GM21381 (cell line): ENCODE data around the gene S100A13.
"Not testable (repeated sequence)": the region's sequence is repeated elsewhere in the genome, so short reads cannot be mapped to it uniquely, and the experiment has no call there.

Experiments
- ATAC-seq: cut with Tn5 transposase; IDR thresholded peaks from one replicate; pipeline ENCODE4 v1.9.1; 2021; ENCODE audit warnings: mild to moderate bottlenecking, moderate library complexity; ENCODE audit not compliant: unreplicated experiment

The S100A13 gene

DNA sequence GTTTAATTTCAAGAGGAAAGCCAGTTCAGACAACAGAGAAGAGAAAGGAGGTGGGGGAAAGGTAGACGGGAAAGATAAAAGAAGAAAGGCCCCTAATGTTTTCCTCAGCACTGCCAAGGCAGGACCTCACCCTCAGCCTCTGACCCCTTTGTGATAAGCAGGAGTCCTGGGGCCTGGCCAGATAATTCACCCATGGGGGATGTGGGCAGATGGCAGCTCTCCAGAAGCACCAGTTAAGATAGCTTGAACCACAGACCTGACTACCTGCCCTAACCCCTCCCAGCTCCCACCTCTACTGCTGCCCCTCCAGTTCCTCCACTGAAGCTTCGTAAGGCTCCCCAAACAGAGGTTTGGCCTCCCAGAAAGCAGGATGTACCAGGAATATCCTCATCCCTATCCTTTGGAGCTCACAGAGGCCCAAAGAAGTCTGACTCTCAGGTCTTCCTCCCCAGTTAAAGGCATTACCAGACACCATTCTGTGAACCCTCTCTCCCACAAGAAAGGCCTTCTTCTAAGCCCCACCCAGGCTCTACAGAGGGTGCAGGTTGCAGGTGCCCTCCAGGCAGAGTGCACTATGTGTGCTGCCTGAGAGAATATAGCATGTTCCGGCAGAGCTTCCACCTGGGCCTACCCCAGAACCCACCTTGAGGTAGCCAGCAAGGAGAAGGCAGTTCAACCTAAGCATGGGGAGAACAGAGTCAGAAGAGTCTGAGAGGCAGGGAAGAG lies 22.0 kb upstream of the S100A13 start:
- ATAC-seq, result no peak

DNA sequence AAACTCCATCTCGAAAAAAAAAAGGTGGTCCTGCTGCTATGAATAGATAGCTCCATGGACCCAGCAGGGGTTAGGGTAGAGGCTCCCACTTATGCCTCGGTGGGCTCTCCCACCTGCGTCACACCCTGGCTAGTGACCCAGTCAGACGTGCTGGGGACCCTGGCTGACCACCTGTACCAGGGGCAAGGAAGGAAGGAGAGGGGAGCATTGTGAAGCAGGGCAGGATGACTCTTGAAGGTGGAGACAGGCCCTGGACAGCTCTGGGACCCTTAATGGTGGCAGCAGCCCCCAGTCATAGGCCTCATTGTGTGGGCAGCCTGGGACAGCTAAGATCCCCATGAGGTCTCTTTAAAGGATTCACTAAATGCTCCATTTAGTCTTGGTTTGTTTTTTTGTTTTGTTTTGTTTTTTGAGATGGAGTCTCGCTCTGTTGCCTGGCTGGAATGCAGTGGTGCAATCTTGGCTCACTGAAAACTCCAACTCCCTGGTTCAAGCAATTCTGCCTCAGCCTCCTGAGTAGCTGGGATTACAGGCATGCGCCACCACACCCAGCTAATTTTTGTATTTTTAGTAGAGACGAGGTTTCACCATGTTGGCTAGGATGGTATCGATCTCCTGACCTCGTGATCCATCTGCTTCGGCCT lies 20.8 kb upstream of the S100A13 start:
- ATAC-seq, result no peak

DNA sequence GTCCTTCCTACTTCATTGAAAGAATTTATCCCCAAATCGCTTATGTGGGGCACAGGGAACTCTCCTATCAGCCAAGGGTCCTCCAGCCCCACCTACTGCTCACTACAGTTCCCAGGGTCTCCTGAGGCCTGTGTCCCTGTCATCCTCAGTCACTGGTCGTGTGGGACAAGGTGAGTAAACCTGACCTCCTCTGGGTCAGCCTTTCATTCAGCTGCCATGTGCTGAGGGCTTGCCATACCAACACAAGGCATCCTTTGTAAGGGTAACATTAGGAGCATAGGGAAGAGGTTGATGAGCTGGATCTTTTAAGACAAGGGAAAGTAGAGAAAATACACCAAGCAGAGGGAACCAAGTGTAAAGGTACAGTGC lies 20.0 kb upstream of the S100A13 start:
- ATAC-seq, result no peak

DNA sequence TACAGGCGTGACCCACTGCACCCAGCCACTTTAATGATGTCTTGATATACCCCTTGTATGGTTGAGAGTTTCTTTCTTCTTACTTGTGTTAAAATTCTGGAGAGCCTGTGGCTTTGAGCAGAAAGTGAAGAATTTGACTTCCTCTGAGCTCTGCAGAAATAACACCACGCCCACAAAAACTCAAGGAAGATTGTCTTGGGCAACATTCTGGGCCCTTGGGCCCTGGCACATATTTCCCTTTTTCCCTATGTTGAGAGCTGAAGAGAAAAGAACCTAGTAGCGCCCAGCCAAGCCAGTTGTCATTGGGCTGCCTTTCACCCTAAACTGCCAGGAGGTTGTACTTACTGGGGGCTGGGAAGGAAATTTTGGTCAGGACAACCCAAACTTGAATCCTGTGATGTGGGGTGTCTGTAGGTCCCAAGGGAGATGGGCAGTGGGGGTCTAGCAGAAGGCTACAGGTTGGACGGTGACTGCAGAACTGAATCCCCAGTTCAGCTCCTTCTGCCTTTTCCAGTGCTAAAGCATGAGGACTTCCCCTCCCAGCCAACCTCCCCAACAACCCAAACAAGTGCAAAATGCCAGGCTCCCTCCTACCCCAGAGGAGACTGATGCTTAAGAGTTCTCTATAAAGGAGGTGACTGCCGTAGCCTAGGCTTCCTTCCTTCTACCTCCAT lies 19.5 kb upstream of the S100A13 start:
- ATAC-seq, result no peak

DNA sequence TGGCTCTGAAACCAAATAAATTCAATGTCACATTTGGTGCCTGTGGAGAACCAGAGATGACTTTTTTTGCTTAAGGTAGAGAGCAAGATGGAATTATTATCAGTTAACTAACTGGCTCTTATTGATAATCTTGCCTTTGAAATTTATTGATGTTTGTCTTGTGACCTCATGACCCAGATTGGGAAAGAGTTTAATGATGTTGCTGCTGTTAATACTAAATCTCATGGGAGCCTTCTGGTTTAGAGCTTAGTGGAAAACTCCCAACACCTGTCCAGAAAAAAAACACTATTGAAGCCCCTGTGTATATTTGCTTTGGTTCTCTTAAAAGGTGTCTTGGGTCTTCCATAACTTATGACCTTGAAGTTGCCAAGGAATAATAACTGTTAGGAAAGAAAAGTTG lies 16.5 kb upstream of the S100A13 start:
- ATAC-seq, result no peak

DNA sequence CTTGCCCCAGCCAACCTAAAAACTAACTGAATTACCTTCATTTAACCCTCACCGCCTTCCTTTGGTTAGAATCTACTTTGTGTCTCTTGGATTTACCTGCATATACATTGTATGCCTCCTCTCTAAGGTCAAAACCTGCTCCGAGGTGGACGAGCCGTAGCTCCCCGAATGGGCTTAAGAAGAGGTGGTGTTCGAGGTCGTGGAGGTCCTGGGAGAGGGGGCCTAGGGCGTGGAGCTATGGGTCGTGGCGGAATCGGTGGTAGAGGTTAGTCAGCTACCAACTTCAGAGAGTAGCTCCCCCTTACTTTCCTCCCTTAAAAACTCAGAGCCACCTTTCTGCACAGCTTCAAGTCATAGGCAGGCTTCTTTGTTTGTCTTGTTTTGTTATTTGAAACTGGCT lies 15.8 kb upstream of the S100A13 start:
- no peak for ATAC-seq

DNA sequence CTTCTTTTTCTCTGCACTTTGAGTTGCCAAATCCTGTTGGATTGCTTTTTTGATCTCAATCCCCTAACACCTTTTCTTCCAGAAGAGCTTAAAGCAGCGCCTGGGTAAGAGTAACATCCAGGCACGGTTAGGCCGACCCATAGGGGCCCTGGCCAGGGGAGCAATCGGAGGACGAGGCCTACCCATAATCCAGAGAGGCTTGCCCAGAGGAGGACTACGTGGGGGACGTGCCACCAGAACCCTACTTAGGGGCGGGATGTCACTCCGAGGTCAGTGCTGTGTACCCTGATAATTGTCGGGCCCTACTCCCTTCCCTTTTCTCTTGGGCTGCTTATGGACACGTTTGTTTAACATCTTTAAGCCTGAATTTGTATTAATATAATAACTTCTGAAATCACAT lies 14.9 kb upstream of the S100A13 start:
- ATAC-seq, result no peak

DNA sequence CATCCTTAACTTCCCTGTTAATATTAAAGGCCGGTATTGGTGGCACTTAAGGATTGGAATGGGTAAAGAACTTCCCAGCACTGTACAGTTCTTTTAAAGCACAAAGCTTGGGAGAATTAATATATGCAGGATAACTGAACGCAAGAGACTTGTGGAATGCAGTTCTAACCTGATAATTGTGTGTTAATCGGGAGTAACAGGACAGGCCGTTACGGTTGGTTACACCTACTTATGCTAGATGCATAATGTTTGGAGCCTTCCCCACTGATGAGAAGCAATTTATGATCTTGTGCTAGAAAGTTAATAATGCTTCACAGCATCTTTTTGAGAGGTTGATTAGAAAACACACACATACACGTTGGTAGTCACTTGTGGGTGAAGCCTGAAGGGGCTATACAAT lies 13.6 kb upstream of the S100A13 start:
- no peak for ATAC-seq

DNA sequence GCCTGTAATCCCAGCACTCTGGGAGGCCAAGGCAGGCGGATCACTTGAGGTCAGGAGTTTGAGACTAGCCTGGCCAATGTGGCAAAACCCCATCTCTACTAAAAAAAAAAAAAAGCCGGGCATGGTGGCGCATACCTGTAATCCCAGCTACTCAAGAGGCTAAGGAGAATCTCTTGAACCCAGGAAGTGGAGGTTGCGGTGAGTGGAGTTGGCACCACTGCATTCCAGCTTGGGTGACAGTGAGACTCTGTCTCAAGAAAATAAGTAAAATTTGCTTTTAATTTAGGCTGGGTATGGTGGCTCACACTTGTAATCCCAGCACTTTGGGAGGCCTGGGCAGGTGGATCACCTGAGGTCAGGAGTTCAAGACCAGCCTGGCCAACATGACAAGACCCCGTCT lies 12.9 kb upstream of the S100A13 start:
- ATAC-seq, result not testable (repeated sequence)

DNA sequence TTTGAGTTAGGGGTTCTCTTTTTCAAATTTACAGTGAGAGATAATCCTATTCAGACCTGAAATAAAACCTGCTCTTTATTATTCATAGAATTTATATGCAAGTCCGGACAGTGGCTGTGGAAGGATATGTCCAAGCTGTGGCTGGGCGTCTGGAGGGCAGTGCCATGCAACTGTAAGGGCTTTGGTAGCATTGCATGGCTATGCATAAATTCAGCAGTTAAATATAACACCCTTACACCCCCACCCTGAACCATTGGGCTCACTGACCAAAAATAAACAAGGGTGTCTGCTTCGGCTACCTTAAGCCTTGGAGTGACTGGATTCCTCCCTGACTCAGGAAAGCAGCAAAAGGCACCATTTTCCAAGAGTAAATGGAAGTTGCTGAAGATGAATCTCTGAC lies 12.0 kb upstream of the S100A13 start:
- no peak for ATAC-seq

DNA sequence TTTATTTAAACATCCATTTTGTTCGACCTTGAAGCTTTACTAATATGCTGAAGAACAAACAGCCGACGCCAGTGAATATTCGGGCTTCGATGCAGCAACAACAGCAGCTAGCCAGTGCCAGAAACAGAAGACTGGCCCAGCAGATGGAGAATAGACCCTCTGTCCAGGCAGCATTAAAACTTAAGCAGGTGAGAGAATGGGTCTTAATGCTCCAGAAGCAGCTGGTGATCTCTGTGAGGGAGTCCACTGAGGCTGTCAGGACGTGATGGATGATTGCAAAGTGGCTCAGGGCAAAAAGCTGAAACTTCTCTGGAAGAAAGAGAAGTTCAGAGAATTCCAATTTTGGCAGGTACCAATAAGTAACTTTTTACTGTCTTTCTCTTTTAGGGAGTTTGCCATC lies 11.0 kb upstream of the S100A13 start:
- no peak for ATAC-seq

DNA sequence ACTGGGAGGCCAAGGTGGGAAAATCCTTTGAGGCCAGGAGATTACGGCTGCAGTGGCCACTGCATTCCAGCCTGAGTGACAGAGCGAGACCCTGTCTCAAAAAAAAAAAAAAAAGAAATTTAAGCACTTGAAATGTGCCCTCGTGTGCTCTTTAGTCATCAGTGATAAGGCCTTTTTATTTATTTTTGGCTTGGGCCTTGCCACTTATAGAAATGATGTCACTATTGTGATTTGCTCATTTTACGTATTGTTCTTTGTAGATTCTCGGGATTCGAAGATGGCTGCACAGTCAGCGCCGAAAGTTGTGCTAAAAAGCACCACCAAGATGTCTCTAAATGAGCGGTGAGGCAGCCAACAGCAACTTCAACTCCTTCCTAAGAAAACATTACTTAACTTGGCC lies 9.0 kb upstream of the S100A13 start:
- no peak for ATAC-seq

DNA sequence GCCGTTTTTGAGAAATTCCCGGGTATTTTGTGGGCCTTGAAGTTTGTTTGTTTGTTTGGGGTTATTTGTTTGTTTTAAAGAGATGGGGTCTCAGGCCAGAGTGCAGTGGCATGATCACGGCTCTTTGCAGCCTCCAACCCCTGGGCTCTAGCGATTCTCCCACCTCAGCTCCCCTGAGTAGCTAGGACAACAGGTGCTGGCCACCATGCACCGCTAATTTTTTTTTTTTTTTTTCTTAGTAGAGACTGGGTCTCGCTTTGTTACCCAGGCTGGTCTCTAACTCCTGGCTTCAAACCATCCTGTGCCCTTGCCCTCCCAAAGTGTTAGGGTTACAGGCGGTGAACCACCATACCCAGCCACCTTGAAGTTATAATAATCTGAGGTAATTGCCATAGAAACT lies 8.6 kb upstream of the S100A13 start:
- ATAC-seq, result no peak

DNA sequence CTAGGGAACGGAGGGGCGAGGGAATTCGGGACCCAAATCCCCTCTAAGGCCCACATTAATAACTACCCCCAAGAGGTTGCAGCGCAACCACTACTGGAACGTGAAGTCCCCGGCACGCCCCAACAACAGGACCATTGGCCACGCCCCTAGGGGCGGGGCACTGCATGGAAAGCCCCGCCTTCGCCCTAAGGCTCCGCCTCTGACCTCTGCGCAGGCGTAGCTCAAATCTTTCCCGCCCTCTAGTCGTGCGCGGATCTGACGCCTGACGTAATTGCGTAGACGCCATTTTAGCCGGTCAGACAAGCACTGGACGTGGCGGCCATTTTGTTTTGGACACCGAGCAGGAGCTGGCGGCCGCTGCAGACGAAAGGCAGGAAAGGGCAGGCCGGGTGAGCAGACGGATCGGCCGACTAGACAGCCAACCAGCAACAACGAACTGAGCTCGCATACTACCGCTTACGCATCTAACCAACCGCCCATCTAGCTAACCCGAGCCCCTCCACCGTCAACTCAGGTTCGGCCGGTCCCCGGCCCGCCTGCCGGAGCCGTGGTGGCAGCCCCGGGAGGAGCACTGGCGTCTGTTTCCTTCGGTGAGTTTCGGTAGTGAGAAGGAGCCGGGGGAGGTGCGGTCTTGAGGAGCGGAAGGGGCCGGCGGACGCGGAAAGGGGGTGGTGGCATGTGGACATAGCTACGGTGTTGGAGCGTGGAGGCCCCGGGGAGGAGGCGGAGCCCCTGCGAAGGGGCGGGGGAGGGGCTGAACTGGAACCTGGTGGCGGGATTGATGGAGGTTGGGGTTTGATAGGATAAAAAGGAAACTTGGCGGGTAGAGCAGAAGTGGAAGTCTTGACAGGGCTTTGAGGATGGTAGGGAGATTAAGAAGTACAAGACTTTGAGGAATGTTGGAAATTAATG lies 6.7 kb upstream of the S100A13 start, which contains the start of gene CHTOP:
Gene CHTOP, plus strand, starts transcription at position 313 of the 912 bp plus-strand sequence. CDS start 2,523 bp downstream, outside the sequence.
- peak; percentile 90 for ATAC-seq

DNA sequence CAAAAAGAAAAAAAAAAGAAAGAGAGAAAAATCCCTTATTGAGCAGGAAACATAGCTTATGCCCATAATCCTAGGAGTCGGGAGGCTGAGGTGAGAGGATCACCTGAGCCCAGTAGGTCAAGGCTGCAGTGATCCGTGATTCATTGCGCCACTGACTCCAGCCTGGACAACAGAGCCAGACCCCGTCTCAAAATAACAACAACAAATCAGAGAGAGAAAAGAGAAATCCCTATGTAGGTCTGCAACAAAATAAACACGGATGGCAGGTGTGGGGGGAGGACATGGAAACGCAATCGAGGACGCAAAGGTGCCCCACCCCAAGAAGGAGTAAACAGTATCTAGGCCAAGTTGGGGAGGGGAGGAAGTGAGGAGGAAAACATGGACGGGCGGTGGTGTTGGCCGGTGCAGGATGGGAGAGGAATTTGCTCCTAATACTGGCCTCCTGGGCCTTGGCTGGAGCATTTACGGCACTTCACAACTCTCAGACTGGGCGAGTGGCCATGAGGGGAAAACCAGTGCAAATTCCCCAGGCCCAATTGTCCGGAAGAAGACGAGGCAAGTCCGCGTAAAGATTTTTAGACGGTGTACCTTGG lies 6.0 kb upstream of the S100A13 start:
- no peak for ATAC-seq

DNA sequence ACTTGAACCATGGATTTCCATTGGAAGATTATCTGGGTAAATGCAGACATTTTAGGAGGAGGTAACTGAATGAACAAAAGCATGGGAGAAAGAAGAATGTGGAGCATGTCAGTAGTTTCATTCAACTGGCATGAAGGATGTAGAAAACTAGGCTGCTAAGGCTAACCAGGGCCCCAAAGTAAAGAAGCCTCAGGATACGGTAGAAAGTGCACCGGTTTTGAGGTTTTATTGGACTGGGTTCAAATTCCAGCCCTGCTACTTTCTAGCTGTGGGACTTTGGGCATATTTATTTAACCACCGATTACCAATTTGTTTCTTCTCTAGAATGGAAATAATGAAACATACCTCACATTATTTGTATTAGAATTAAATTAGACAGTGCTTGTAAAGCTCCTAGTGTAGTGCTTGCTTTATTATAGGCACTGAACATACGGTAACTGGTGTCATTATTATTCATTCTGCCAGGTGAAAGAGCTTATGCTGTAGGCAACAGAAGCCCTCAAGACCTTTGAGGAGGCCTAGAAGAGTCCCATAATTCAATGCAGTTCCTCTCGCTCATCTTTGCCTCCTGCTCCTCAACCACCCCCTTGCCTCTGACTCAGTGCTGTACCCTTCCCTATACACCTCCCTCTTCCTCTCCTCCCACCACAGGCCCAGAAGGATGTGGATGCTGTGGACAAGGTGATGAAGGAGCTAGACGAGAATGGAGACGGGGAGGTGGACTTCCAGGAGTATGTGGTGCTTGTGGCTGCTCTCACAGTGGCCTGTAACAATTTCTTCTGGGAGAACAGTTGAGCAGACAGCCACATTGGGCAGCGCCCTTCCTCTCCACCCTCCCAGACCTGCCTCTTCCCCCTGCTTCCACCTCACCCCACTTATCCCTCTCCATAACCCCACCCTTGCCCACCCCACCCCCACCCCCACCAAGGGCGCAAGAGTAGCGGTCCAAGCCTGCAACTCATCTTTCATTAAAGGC lies 4.0 kb upstream of the S100A13 start:
- no peak for ATAC-seq

DNA sequence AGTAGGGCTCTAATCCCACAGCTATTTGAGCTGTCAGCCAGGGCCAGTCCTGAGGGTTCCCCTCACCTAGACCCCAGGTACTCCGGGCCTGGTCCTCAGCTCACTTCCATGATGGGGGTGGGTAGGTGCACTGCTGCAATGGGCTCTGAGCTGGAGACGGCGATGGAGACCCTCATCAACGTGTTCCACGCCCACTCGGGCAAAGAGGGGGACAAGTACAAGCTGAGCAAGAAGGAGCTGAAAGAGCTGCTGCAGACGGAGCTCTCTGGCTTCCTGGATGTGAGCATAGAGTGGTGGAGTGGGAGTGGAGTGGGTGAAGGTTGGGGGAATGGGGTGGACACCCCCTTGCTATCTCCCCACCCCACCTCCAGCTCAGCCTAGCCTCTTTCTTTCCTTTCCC lies 3.1 kb upstream of the S100A13 start:
- ATAC-seq, result no peak

DNA sequence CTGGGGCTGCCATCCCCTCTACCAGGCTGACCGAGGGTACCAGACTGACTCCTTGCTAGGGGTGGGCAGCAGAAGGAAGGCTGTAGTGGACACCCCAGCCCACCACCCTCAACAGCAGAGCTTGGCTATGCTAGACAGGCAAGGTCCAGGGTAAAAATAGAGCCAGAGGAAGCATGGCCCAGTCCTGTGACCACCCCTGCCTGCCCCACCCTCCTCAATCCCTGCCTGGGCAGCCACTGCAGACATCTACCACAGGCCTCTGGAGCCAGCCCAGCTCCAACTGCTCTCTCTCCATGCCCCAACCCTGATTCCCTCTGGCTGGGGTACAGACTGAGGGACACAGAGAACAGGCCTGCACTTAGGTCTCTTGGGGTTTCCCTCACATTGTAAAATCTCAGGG lies 2.7 kb upstream of the S100A13 start:
- ATAC-seq, result no peak

DNA sequence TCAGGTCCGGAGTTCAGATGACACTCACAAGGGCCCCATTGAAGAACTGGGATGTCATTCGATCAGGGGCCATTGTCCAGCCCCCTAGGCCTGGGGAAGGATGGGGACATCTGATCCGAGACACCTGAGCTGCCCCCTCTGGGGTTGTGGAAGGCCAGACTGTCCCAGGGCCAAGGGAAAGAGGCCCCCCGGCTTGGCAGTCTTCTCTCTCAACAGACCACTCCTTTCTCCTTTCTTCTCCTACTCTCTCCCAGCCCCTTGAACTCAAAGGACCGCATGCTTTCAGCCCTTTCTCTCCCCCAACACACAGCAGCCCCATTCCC lies 2.0 kb upstream of the S100A13 start:
- no peak for ATAC-seq
